Measurements from ENCODE around the gene WRAP53. TPM values are rescaled to one million over a fixed set of nuclear protein-coding genes. Genes with fewer than 3 reads are reported as not detected.

WRAP53 gene
- total RNA-seq, 1 donor = 6.0 TPM

DNA sequence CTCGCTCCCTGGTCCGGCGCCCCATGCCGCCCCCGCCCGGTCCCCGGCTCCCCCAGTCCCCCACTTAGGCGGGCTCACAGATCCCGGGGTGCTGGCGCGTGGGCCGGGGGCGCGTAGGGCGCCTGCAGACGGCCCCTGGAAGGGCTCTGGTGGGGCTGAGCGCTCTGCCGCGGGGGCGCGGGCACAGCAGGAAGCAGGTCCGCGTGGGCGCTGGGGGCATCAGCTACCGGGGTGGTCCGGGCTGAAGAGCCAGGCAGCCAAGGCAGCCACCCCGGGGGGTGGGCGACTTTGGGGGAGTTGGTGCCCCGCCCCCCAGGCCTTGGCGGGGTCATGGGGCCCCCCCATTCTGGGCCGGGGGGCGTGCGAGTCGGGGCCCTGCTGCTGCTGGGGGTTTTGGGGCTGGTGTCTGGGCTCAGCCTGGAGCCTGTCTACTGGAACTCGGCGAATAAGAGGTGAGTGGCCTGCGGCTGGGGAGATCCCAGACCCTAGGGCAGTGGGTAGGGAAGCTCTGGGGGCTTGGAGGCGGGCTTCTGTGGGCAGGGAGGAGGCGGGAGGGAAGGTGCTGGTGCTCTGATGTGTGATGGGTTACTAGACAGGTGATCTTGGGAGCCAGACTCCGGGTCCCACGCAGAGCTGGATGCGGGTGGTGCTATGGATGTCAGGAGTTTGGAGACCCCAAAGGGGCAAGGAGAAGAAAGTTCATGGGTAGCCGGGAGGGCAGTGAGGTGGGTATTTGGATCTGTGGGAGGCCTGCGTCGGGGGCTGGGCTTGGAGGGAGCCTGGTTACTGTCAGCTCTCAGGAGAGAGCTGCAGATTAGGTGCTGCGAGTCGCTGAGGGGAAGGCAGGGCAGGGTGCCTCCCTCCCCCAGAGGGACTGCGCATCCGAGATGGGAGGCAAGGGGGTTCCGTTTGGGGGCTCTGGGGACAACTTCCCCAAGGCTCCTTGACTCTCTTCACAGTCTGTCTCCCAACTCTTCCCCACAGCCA is 17.3 kb downstream of the WRAP53 start:
- TF ChIP-seq, protein P1, sequence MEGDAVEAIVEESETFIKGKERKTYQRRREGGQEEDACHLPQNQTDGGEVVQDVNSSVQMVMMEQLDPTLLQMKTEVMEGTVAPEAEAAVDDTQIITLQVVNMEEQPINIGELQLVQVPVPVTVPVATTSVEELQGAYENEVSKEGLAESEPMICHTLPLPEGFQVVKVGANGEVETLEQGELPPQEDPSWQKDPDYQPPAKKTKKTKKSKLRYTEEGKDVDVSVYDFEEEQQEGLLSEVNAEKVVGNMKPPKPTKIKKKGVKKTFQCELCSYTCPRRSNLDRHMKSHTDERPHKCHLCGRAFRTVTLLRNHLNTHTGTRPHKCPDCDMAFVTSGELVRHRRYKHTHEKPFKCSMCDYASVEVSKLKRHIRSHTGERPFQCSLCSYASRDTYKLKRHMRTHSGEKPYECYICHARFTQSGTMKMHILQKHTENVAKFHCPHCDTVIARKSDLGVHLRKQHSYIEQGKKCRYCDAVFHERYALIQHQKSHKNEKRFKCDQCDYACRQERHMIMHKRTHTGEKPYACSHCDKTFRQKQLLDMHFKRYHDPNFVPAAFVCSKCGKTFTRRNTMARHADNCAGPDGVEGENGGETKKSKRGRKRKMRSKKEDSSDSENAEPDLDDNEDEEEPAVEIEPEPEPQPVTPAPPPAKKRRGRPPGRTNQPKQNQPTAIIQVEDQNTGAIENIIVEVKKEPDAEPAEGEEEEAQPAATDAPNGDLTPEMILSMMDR (IDR thresholded peaks at IDR 0.05; ENCODE audit: insufficient read depth, low read depth, low read length) = no peak
- peak overlapping the region; percentile 62 for H3K4me3 ChIP-seq (ENCODE audit: low read depth, low read length)
- no peak for DNase-seq (ENCODE audit: low read depth)

DNA sequence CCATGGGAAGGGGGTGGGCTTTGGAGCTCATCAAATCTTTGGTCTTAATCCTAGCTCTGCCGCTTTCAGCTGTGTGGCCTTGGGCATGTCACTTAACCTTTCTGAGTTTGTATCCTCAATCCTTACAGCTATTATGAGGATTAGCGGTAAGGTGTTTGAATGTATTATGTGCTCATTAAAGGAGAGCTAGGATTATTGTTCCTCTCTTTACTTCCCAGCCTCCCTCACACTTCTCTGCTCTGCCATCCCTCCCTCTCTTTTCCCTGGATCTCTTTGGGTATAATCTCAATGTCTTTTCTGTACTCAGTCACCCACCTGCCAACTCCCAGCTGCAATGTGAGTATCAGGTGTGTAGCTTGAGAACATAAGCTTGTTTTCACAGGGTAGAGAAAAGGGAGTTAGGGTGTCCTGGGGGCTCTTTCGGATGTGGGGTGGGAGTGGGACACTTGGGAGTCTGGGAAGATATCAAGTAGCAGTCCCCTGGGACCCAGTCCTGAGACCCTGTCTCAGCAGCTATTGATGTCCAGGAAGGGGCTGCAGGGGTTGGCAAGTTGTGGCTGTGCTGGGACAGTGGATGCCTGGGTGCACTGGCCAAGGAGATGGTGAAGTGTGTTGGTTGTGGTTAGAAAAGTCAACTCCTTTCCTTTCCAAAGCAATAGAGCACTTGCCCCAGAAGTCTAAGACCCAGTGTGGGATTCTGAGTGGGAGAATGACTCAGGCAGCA is 18.5 kb downstream of the WRAP53 start:
- TF ChIP-seq, protein P1 (IDR thresholded peaks at IDR 0.05; ENCODE audit: insufficient read depth, low read depth, low read length) = no peak
- DNase-seq (ENCODE audit: low read depth) = no peak
- H3K4me3 ChIP-seq (ENCODE audit: low read depth, low read length) = no peak overlapping the region

DNA sequence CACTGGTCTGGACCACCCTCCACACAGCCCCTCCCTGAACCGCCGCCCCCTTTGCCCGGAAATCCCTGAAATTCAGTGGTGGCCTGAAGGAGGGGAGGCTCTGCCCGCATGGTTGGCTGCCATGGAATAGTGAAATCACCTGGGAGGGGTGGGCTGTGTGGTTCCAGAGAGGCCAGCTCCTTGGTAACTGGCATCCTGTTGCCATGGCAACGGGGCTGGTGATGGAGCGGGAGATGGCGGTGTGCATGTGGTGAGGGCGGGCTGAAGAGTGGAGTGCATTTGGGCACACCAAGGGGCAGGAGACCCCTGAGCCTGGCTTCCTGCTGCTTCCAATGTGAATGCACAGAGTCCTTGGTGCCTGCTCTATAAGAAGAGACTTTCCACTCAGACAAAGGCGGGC is 19.2 kb downstream of the WRAP53 start:
- TF ChIP-seq, protein P1 (IDR thresholded peaks at IDR 0.05; ENCODE audit: insufficient read depth, low read depth, low read length) = no peak
- DNase-seq (ENCODE audit: low read depth) = no peak
- H3K4me3 ChIP-seq (ENCODE audit: low read depth, low read length) = no peak overlapping the region

DNA sequence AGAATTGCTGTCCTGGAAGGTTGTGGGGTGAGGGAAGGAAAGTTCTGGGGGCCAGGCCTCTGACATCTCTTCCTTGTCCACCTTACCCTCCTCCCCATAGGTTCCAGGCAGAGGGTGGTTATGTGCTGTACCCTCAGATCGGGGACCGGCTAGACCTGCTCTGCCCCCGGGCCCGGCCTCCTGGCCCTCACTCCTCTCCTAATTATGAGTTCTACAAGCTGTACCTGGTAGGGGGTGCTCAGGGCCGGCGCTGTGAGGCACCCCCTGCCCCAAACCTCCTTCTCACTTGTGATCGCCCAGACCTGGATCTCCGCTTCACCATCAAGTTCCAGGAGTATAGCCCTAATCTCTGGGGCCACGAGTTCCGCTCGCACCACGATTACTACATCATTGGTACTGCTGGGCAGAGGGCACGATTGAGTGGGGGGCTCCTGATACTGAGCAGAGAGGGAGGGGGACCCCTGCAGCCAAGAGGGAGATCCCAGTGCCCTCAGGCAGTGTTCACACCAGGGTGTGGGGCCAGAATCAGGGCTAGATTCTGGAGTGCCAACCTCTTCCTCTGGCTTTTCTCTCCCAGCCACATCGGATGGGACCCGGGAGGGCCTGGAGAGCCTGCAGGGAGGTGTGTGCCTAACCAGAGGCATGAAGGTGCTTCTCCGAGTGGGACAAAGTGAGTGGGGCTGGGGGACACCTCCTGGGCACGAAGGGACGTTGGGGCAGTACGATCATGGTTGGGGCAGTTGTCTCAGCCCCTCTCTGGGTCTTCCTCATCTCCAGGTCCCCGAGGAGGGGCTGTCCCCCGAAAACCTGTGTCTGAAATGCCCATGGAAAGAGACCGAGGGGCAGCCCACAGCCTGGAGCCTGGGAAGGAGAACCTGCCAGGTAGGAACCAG is 19.8 kb downstream of the WRAP53 start:
- TF ChIP-seq, protein P1 (IDR thresholded peaks at IDR 0.05; ENCODE audit: insufficient read depth, low read depth, low read length) = no peak
- no peak overlapping the region for H3K4me3 ChIP-seq (ENCODE audit: low read depth, low read length)
- no peak for DNase-seq (ENCODE audit: low read depth)

DNA sequence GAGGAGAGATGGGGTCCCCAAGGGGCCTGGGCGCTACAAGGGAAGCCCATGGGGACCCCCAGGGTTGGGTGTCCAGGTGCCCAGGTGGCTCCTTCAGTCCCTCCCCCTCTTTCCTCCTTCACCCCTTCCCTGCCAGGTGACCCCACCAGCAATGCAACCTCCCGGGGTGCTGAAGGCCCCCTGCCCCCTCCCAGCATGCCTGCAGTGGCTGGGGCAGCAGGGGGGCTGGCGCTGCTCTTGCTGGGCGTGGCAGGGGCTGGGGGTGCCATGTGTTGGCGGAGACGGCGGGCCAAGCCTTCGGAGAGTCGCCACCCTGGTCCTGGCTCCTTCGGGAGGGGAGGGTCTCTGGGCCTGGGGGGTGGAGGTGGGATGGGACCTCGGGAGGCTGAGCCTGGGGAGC is 20.8 kb downstream of the WRAP53 start:
- DNase-seq (ENCODE audit: low read depth) = no peak
- TF ChIP-seq, protein P1 (IDR thresholded peaks at IDR 0.05; ENCODE audit: insufficient read depth, low read depth, low read length) = no peak
- H3K4me3 ChIP-seq (ENCODE audit: low read depth, low read length) = no peak overlapping the region

DNA sequence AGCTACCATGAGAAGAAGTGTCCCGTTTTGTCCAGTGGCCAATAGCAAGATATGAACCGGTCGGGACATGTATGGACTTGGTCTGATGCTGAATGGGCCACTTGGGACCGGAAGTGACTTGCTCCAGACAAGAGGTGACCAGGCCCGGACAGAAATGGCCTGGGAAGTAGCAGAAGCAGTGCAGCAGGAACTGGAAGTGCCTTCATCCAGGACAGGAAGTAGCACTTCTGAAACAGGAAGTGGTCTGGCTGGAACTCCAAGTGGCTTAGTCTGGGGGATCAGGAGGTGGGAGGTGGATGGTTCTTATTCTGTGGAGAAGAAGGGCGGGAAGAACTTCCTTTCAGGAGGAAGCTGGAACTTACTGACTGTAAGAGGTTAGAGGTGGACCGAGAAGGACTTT is 22.0 kb downstream of the WRAP53 start:
- no peak for DNase-seq (ENCODE audit: low read depth)
- TF ChIP-seq, protein P1 (IDR thresholded peaks at IDR 0.05; ENCODE audit: insufficient read depth, low read depth, low read length) = no peak
- H3K4me3 ChIP-seq (ENCODE audit: low read depth, low read length) = no peak overlapping the region

Data from fibroblast of villous mesenchyme (primary cell).